Measurements from ENCODE around the gene TMEM14A.
A peak's percentile ranks its signal among the peaks of the same experiment; 100 is the strongest.
"Not testable (repeated sequence)": the region's sequence is repeated elsewhere in the genome, so short reads cannot be mapped to it uniquely, and the experiment has no call there.

The TMEM14A gene, protein sequence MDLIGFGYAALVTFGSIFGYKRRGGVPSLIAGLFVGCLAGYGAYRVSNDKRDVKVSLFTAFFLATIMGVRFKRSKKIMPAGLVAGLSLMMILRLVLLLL

DNA sequence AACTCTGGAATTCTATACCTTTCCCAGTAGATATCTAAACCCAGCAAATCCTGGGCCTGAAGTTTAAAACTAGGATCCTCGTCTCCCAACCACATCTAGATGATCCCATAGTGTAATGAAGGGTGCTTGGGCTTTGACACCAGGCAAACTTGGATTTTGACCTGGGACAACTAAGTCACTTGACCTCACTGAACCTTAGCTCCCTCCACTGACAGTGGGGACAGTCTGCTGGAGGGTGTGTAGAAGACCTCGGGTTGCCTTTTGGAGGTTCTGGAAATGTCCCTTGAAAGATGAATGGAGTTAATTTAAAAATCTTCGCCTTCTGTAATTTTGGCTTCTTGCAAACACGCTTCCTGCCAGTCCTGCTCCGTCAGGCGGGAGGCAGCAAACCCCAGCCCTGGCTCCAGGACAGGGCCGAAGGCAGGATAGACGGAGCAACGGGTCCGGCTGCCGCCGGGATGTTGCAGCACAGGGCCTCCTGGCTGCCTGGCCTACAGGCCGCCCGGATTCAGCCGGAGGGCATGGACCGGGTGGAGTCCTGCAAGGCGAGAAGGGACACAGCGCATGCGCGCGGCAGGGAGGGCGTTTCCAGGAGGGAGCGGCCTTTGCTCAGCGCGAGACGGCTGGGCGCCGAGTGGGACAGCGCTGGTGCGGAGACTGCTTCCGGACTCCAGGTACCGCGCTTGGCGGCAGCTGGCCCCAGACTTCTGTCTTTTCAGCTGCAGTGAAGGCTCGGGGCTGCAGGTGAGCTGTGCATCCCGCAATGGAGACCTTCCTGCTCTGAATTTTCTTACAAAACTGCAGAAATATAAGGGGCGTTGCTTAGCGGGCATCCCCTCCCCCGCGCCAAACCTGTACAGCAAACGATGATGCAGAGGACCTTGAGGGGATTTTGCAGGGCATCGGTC lies at the start of gene TMEM14A:
TSS of gene TMEM14A (plus strand) at position 612 of the 908 bp plus-strand sequence. CDS start 5,990 bp downstream, outside the sequence.
- peak; percentile 83 to 86 for DNase-seq

DNA sequence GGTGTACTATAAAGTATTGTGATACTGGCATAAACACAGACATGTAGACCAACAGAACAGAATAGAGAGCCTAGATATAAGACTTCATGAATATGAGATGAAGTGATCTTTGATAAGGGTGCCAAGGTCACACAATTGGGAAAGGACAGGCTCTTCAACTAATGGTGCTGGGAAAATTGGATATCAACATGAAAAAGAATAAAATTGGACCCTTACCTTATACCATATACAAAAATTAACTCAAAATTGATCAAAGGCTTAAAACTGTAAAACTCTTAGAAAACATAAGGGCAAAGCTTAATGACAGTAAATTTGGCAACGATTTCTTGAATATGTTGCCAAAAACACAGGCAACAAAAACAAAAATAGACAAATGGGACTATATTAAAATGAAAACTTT lies 49.3 kb upstream of the TMEM14A start:
- no peak for DNase-seq

DNA sequence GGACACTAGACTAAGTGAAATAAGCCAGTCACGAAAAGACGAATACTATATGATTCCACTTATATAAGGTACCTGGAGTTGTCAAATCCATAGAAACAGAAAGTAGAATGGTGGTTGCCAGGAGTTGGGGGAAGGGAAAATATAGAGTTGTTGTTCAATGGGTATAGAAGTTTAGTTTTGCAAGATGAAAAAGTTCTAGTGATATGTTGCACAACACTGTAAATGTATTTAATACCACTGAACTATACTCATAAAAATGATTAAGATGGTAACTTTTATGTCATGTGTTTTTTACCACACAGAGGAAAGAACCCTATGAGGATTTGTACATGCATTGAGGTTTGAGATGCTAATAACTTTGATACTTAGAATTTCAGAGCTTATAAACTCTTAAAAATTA lies 48.1 kb upstream of the TMEM14A start:
- no peak for DNase-seq

DNA sequence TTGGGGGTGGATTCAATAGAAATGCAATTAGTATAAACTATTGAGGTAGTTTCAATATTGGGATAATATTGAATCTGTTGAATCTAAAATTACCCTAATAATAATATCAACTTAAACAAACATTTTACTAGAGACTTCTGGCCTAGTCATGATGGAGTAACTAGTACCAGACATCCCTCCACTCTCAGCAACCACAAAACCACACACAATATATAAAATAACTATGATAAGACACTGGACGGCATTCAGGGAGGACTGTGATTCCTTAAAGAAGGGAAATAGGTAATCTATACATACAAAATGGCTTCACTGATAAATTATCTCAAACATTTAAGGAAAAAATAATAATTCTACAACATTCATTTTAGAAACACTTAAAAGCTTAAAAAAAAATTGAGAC lies 38.9 kb upstream of the TMEM14A start:
- no peak for DNase-seq

DNA sequence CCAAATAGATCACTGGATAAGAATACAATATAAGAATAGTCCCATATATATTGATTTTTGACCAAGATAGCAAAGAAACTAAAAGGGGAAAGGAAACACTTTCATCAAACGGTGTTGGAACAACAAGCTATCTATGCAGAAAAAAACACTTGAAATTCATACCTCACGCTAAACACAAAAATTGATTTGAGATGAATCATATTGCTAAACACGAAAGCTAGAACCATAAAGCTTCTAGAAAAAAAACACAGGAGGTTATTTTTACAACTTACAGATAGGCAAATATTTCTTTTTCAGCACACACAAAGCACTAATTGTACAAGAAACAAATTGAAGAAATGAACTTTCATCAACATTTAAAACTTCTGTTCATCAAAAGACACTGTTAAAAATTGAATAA lies 36.7 kb upstream of the TMEM14A start:
- DNase-seq = no peak

DNA sequence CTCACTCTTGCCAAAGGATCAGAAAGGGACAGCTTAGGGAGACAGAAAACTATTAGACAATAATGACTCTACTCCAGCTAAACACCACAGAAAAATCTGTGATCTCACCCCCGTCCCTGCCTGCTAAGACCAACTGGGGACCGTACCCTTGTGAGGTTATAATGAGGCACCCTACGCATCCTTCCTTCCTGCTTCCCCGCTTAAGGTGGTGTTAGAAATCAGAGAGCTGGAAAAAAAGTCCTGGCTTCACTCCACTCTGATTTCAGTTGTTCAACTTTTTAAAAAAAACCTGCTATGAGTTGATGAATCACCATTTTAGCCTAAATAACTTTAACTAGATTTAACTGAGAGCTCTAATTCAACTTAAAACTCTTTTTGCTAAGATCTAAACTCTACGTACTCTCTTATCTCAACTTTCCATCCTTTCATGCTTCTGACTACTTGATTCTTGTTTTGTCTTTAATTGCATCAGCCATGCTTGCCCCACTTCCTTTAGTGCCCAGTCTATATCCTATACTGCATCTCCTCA lies 35.8 kb upstream of the TMEM14A start:
- DNase-seq = no peak

DNA sequence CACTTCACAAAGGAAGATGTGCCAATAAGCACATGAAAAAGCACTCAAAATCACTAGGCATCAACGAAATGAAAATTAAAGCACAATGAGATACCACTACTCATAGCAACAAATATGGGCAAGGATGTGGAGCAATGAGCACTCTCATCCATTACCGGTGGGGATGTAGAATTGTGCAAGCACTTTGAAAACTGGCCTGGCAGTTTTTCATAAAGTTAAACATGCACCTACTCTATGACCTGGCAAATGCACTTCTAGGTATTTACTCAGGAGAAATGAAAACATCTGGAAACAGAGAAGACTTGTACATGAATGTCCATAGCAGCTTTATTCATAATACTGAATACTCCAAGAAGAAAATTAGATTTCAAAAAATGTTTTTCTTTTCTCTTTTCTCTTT lies 34.1 kb upstream of the TMEM14A start:
- DNase-seq = no peak

DNA sequence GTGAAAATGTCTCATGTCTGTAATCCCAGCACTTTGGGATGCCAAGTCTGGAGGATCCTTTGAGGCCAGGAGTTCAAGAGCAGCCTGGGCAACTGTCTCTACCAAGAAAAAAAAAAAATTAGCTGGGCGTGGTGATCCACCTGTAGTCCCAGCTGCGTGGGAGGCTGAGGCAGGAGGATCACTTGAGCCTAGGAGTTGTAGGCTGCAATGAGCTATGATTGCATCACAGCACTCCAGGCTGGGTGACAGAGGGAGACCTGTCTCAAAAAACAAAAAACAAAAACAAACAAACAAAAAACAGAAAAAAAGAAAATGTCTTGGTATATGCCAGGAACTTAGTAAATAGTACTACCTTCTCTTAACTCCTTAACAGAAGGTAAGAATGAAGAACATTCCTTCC lies 31.4 kb upstream of the TMEM14A start:
- DNase-seq = no peak

DNA sequence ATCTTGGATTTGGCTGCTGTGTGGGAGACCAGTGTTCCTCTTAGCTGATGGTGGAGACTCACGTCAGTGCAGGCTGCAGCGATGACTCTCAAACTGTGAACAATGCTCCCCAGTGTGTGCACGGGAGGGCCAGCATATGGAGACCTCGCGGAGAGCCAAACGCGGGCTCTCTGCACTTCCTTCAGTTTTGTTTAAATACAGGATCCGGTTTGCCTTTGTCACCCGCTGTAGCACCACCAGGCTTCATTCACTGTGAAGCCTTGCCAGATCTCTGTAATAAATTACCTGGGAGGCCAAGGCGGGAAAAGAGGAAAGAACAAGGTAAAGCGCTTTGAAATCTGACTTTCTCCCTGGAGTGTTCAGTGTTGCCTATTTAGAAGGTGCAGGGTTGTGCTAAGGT lies 30.7 kb upstream of the TMEM14A start:
- no peak for DNase-seq

DNA sequence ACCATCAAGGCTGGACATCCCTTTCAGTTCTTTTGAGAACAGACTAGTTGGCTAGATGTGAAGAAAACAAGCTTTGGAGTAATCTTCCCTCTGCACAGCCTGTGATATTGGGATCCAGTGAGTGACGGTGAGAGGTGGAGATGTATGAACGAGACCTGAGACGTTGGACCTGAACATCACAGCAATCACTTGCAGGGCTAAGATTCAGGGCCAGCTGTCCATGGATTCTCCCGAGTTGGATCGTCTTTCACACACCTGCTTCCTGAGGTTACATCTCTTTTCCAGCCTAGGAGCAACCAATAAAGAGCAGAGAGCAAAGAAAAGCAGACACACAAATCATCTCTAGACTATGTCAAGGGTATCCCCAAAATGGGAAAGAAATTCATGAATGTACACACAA lies 30.0 kb upstream of the TMEM14A start:
- no peak for DNase-seq

DNA sequence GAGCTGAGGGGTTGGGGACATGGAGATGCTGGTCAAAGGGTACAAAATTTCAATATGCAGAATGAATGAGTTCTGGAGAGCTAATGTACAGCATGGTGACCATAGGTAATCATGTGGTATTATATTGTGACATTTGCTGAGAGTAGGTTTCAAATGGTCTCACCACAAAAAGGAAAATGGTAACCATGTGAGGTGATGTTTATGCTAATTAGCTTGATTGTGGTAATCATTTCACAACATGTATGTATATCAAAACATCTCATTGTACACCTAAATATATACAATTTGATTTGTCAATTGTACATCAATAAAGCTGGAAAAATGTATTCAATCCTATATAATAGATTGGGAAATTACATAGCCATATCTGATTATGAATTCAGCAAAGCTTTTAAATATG lies 29.5 kb upstream of the TMEM14A start:
- no peak for DNase-seq

DNA sequence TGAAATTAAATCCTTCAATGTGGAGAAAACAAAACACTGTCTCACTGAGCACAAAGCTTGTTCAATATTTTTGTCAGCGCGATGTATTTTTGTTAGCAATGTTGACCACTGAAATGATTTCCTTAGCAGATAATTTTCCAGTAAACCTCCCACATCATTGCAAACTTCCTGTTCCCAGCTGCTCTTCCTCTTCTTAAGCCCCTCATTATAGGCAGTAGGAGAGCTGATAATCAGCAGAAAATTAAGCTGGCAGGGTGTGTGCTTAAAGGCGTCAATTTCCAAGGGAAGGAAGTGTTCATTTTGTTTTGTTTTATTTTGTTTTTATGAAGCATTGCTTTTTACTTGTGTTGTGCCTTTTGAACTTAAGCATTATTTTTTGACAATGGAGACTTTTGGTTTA lies 29.1 kb upstream of the TMEM14A start:
- DNase-seq = no peak

DNA sequence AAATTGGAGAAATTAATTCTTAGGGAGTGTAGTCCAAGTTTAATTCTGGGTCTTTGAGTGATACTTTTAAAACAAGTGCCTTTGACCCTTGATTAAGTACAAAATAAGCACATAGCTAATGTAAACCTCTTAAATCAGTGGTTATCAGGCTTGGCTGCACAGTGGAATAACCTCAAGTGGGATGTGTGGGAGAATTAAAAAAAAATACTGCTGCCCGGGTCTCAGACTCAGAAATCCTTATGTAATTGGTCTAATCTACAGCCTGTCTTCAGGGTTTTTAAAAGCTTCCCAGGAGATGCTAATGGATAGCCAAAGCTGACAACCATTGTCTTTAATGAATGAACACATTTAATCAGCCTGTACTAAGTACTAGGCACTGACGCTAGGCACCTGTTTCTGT lies 28.5 kb upstream of the TMEM14A start:
- DNase-seq = no peak

DNA sequence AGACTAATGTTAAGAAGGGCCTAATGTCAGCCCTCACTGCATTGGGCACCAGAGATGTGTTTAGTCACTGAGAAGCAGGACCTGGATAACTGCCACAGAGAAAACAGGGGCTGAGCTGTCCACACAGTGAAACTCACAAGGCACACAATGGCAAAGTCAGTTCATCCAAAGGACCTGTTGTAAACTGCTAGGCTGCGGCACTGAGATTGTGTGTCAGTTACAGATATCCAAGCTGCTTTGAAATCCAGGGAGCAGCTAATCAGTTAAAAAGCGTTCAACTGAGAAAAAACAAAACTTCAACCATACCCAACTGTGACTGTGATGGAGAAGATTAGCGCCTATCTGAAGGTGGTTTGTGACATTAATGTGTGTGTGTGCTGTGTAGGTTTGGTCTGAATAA lies 27.8 kb upstream of the TMEM14A start:
- no peak for DNase-seq

DNA sequence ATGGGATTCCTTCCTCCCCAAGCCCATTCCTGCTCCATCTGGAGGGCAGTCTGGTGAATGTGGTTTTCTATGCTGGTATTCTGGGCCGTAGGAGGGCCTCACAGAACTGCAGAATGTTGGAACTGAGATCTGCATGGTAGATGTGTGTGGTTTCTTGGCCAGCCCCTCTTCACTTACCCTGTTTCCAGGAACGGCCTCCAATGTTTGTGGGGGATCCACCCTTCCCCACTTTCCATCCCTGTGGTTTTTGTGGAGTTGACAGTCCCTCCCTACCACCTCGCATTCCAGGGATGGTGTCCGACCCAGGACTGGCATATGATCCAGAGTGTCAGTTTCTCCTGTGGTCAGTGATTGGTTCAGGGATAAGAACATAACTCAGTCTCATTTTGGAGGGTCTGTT lies 26.7 kb upstream of the TMEM14A start:
- DNase-seq = no peak

DNA sequence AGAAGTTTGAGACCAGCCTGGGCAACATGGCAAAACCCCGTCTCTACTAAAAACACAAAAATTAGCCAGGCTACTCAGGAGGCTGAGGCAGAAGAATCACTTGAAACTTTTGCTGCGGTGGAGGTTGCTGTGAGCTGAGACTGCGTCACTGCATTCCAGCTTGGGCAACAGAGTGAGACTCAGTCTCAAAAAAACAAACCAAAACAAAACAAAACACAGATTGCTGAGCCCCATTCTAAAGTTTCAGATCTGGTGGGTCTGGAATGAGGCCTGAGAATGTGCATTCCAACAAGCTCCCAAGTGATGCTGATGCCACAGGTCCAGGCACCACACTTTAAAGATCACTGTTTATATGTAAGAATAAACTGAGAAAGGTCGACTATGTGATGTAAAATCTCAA lies 24.9 kb upstream of the TMEM14A start:
- DNase-seq = no peak

DNA sequence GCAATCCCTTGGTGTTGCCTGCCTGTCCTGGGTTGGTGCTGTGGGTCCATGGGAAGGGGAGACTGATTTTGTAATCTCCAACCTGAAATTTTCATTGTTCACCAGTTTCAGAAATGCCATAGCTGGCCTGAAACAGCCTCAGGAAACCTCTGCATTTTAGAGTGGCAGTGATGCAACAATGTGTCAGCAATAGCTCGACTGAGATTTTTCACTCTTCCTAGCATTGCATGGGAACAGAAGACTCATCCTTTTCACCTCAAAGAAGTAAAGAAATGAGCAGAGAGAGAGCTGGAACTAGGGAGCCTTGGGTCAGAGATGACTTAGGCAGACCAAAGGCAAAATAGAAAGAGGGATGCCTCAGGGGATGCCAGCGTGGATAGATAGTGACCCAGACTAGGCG lies 23.7 kb upstream of the TMEM14A start:
- DNase-seq = no peak

DNA sequence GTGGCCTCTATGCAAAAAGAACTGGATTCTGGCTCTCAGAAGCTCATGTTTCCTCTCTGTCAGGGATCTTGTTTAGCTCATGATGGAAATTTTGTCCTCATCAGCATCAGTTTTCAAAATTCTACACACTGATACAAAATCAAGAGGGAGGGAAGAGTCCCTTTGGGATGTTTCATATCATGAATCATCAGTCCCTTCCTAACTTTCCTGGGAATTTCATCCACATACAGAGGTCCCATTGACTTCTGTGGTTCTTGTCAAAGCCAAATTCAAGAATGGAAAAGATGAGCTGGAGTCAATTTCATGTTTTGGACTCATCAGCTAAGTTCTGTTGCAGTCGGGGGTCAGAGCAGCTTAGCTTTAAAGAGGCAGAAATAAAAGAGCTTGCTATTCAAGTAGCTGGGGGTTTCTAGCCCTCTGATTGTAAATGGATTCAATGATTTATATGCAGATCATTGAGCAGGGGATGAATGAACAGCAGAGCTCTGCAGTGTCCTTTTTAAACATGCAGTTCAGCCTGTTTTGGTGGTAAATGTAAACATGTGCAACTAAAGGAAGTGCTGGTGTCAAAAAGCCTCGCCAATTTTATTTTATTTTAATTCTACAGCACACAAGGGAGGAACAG lies 21.3 kb upstream of the TMEM14A start:
- DNase-seq = no peak

DNA sequence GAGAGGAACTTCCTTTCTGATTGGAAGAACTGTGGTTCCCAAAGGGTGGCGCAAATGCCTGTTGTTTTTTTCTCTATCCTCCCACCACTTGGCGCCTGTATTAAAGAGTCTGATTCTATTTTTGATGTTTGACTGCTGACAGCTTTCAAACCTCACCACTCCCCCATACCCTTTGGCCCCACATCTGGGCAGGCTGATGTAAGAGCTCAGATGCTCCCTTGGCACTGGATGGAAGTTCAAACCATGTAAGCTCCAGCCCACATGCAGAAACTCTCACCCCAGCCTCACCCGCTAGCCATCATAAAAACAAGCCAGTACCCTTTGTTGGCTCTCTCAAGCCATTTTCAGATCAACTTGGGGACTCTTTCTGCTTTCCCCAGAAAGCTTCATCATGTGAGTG lies 20.0 kb upstream of the TMEM14A start:
- no peak for DNase-seq

DNA sequence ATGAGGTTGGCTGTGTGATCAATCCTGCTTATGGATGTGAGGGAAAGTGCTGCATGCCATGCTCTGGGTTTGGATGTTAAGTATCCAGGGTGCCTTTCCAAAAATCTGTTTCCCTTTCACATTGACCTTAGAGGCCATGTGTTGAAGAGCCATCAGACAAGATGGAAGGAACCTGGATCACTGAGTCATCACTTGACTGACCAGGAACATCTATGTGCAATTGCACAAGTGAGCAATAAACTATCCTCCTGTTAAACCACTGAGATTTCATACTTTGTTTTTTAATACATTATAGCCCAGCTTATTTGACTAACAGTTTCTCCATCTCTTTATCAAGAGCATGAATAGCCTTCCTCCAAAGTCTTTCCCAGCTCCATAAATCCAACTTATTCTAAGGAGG lies 17.8 kb upstream of the TMEM14A start:
- DNase-seq = no peak

DNA sequence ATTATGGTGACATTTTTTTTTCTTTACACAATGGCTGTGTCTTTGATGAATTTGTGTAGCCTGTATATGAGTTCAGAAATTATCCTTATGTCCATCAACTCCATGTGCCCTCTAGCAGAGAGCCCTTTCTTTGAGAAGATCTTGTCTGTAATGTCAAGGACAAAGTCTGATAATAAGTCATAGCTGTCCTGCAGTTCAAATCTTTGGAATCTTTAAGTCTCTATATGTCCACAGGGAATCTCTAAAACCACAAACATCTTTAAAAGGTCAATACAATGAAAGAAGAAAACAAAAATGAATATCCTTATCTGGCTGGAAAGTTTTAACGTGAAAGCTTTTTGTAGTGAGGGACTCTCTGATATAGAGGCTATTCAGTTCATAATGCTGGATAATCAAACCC lies 16.9 kb upstream of the TMEM14A start:
- DNase-seq = no peak

DNA sequence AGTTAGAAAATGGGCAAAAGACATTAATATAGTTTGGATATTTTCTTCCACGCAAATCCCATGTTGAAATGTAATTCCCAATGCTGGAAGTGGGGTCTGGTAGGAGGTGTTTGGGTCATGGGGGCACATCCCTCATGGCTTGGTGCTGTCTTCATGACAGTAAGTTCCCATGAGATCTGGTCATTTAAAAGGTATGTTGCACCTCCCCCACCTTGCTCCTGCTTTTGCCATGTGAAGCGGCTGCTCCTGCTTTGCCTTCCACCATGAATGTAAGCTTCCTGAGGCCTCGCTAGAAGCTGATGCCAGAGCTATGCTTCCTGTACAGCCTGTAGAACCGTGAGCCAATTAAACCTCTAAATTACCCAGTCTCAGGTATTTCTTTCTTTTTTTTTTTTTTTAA lies 16.3 kb upstream of the TMEM14A start:
- no peak for DNase-seq

DNA sequence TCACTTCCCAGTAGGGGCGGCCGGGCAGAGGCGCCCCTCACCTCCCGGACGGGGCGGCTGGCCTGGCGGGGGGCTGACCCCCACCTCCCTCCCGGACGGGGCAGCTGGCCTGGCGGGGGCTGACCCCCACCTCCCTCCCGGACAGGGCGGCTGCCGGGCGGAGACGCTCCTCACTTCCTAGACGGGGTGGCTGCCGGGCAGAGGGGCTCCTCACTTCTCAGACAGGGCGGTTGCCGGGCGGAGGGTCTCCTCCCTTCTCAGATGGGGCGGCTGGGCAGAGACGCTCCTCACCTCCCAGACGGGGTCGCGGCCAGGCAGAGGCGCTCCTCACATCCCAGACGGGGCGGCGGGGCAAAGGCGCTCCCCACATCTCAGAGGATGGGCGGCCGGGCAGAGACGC lies 15.0 kb upstream of the TMEM14A start:
- not testable (repeated sequence) for DNase-seq

DNA sequence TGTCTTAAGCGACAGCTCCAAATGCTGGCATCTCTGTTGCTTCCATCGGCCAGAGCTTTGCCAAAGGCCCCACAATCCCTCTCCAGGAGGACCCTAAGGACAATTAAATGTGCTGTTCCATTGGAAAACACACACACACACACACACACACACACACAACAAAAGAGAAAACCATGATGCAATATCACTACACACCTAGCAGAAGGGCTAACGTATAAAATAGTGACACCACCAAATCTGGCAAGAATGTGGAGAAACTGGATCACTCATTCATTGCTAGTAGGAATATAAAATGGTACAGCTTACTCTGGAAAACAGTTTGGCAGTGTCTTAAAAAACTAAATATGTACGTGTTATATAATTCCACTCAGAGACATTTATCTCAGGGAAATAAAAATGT lies 13.0 kb upstream of the TMEM14A start:
- no peak for DNase-seq

All from activated CD4-positive, alpha-beta T cell treated with anti-CD3 and anti-CD28 coated beads, Interleukin-2, amount 50 U/mL, for 4 hours (primary cell).